ENCODE results near the gene MAPK9.

MAPK9 gene

DNA sequence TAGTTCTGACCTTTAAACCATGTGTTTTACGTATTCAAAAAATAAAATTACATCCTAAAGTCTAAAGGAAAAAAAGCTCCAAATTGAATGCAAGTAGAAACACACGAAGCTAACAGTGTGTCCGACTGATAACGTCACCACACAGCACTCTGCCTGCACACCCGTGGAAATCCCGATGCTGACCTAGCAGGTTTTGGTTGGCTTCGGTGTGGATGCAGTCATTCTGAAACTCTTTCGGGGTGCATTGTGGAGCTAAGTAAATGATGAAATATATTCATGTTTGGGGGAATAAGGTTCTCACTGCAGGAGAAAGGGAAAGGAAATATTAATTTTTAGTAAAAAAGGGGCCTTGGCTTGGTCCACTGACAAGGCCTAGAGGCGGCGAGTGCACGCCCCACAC is 84.9 kb downstream of the MAPK9 start:
- TF ChIP-seq GATA1 (IDR thresholded peaks at IDR 0.05; ENCODE audit: low read depth, low read length) (no peak), POLR2A (IDR thresholded peaks at IDR 0.05; ENCODE audit: low read length) (no peak)
- no peak for DNase-seq

DNA sequence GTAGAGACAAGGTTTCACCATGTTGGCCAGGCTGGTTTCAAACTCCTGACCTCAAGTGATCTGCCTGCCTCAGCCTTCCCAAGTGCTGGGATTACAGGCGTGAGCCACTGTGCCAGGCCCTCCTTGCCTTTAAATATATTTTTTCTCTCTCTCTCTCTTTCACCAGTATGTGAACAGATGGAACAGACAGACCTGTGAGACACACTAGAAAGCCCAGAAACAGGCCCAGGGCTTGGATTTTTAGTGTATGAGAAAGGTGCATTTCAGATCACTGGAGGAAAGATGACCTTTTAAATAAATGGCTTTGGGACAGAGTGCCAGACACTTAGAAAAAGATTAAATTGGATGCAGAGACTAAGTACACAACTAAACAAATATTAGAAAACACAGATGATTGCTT is 86.0 kb downstream of the MAPK9 start:
- no peak for TF ChIP-seq POLR2A (IDR thresholded peaks at IDR 0.05; ENCODE audit: low read length)
- TF ChIP-seq GATA1 (IDR thresholded peaks at IDR 0.05; ENCODE audit: low read depth, low read length): no peak
- DNase-seq: no peak

DNA sequence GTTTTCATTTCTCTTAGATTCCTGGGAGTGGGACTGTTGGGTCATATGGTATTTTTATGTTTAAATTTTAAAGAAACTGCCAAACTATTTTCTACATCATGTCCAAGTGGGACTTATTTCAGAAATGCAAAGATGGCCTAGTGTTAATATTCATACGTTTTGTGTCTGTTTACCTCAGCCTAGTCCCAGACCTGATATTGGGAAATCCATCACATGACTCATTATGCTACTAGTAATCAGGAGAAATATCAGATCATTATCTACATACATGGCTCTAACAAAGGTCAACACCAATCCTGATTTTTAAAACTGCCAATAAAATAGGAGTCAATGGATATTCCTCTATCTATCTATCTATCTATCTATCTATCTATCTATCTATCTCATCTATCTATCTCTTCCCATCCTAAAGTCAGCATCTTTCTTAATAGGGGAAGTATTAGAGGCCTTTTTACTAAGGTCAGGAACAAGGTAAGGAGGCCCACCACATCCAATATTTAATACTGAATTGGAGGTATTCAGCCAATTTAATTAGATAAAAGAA is 87.5 kb downstream of the MAPK9 start:
- no peak for DNase-seq
- no peak for TF ChIP-seq GATA1 (IDR thresholded peaks at IDR 0.05; ENCODE audit: low read depth, low read length)
- no peak for TF ChIP-seq POLR2A (IDR thresholded peaks at IDR 0.05; ENCODE audit: low read length)

DNA sequence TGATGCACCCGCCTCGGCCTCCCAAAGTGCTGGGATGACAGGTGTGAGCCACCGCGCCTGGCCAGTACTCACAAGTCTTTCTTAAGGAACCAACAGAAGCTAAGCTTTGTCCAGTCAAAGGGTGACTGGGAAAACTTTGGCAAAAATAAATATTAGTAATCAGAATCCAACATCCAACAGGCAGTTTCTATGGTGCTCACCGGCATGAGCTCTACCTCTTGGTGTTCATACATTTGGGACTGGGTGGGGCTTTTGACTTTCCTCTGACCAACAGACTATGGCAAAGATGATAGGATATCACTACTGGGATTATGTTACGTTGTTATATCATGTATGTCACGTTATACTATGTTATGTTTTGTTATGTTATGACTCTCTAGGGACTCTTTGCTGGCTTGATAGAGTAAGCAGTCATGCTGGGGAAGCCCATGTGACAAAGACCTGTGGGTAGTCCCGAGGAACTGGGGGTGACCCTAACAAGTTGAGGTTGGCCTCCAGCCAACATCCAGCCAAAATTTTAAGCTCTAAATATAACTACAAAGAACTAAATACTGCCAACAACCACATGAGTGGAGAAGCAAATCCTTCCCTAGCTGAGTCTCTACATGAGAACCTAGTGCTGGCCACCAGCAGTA is 88.8 kb downstream of the MAPK9 start:
- DNase-seq: no peak
- no peak for TF ChIP-seq GATA1 (IDR thresholded peaks at IDR 0.05; ENCODE audit: low read depth, low read length)
- no peak for TF ChIP-seq POLR2A (IDR thresholded peaks at IDR 0.05; ENCODE audit: low read length)

DNA sequence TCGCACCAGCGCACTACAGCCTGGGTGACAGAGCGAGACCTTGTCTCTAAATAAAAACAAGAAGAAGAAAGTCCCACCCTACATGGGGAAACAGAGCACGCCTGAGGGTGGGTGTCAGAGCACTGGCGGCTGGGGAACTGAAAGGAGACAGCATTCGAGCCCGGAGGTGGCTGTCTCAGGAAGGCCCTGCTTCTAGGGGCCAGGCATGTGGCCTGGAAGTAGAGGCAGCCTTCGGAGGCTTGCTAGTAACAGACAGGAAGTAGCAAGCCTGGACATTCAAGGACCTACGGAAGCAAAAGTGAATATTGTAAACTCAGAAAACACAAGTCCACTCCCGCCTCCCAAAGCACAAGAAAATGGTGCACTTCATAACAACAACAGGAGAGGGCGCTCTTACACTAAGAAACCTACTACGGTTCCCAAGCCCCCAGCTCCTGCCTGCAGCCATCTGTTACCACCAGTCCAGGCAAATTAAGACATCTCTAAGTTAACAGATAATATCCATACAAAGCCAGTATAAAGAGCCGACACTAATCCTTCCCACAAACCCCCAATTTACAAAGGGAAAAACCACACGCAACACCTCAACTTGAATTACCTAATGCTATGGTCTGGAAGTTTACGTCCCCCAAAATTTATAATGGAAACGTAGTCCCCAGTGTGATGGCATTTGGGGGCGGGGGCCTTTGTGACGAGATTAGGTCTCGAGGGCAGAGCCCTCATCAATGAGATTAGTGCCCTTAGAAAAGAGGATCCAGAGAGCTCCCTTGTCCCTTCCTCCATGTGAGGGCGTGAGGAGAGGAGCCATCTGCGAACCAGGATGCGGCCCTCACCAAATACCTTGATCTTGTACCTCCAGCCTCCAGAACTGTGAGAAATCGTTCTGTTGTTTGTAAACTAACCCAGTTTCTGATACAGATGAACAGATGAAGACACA is 90.6 kb downstream of the MAPK9 start:
- no peak for TF ChIP-seq POLR2A (IDR thresholded peaks at IDR 0.05; ENCODE audit: low read length)
- no peak for TF ChIP-seq GATA1 (IDR thresholded peaks at IDR 0.05; ENCODE audit: low read depth, low read length)
- peak; percentile 39 to 65 for DNase-seq

DNA sequence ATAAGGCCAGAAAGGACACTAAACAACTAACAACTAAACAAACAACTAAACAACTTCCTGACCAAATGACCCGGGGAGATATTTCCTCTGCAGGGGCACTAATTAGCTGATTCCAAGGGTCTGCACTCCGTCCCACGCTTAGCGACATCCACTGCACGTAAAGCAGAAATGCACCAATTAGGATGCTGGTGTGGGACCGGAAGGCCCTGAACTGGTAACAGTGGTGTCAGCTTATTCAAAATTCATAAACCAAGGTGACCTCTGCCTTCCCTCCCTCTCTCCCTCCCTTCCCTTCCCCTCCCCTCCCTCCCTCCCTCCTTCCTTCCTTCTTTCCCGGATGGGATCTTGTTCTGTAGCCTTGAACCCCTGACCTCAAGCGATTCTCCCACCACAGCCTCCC is 92.5 kb downstream of the MAPK9 start:
- no peak for DNase-seq
- TF ChIP-seq GATA1 (IDR thresholded peaks at IDR 0.05; ENCODE audit: low read depth, low read length) (no peak), POLR2A (IDR thresholded peaks at IDR 0.05; ENCODE audit: low read length) (no peak)

DNA sequence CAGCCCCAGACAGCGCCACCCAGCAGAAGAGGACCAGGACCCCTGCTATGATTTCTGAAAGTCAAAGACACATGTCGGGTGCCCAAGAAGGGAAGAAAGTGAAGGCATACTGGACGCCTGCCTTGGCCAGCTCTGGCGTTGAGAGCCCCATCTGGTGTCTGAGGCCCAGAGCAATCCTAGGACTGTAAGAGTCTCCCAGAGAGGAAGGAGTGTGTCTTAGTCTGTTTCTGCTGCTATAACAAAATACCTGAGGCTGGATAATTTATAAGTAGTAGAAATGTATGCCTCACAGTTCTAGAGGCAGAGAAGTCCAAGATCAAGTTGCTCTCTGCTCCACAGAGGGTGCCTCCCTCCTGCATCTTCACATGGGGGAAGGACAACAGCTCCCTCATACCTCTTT is 93.7 kb downstream of the MAPK9 start:
- TF ChIP-seq GATA1 (IDR thresholded peaks at IDR 0.05; ENCODE audit: low read depth, low read length) (no peak), POLR2A (IDR thresholded peaks at IDR 0.05; ENCODE audit: low read length) (no peak)
- no peak for DNase-seq

DNA sequence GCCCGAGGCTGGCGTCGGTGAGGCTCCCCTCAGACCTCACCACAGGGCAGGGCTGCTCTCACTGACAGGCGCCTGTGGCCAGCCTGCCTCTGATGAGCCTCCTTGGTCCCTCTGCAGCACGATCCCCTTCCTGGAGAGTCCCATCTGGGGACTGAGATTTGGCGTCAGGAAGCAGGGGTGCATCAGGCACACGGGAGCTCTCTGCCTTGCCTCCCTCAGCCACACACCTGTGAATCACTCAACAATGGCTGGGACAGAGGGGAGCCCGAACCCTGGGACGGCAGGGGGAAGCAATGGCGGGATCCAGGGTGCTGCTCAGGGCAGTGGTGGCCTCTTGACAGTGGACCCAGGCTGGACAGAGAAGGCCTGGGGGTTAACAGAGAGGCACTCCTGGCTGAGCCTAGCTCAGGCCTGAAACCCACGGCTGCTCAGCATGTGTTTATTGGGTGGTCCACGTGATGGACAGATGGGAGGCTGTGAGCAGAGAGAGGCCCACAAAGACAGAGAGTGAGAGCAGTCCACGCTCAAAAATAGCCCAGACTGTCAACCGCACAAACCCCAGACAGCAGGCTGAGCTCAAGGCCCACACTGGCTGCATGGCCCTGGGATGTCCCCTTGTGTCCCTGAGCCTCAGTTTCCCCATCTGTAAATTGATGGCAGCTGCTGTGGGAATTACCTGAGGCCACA is 94.7 kb downstream of the MAPK9 start:
- no peak for TF ChIP-seq GATA1 (IDR thresholded peaks at IDR 0.05; ENCODE audit: low read depth, low read length)
- no peak for TF ChIP-seq POLR2A (IDR thresholded peaks at IDR 0.05; ENCODE audit: low read length)
- DNase-seq: no peak

DNA sequence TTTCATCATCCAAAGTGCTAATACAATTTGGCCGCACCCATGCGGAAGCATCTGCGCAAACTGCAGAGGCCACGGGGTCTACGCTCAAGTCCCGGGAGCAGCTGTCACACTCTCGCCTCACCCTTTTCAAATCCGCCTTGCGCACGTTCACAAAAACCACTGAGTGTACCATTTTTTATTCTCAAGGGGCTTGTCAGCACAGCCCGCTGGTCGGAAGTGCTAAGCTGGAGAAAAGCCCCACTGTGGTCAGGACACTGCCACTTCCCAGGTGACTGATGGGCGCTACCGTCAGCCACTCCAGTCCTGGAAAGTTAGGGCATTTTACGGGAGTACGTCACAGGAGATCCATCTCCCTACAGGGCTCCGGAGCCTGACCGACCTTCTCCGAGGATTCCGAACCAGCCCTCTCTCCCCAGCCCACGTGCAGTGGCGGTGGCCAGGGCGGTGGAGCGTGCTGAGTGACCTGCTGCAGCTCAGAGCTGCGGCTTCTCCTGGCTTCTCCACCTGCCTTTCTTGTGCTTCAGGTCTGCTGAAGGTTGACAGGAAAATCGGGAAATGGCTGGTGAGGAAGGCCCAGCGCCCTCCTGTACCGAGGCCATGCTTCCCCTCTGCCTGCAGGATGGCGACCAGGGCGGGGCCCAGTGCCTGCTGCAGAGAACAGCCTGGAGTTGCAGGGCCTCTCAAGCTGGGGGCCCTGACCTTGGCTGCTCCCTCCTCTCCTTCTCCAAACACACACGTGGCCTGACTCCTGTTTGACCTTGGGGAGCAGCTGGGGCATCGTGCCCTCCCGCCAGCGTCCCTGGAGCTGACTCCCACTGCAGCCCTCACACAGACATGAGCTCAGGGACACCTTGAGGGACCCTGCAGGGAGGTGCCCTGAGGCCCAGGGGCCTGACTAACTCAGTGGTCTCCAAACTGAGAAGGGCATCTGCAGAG is 97.2 kb downstream of the MAPK9 start:
- no peak for TF ChIP-seq GATA1 (IDR thresholded peaks at IDR 0.05; ENCODE audit: low read depth, low read length)
- no peak for TF ChIP-seq POLR2A (IDR thresholded peaks at IDR 0.05; ENCODE audit: low read length)
- DNase-seq: no peak

DNA sequence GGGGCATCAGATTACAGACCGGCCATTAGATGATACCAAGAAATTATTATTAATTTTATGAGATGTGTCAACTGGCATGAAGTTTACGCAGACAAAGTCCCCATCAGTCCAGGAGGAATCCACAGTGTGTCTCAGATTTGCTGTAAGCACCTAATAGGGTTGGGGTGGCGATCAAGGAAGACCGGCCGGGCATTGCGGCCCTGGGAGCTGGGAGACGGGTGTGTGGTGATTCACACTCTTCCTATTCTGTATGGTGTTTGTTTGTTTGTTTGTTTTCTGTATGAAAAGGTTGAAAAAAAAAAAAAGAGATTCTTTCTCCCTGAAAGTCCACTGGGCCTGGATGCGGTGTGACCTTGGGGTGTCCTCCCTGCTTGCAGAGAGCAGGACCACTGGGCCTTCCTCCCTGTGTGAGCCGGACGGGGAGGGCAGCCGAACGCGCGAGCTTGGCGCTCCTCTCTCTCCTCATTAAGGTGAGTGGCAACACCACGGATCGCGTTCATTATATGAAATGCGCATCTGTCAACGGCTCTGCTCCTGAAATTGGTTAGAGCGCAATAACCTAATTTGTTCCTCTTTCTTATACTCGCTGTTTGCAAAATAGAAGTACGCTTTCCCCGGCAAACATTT is 98.0 kb downstream of the MAPK9 start:
- no peak for TF ChIP-seq GATA1 (IDR thresholded peaks at IDR 0.05; ENCODE audit: low read depth, low read length)
- no peak for TF ChIP-seq POLR2A (IDR thresholded peaks at IDR 0.05; ENCODE audit: low read length)

DNA sequence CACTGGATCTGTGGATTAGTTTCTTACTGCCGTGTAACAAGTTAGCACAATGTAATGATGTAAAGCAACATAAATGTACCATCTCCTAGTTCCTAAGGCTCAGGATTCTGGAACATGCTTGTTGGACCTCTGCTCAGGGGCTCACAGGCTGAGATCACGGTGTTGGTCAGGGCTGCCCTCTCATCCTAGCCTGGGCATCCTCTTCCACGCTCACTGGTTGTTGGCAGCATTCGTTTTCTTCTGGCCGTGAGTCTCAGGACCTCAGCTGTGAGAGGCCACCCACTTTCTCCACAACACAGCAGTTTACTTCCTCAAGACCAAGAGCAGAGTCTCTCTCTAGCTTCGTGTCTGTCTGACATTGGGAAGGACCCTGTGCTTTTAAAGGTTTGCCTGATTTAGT is 100.2 kb downstream of the MAPK9 start:
- TF ChIP-seq POLR2A (IDR thresholded peaks at IDR 0.05; ENCODE audit: low read length): no peak
- TF ChIP-seq GATA1 (IDR thresholded peaks at IDR 0.05; ENCODE audit: low read depth, low read length): no peak
- no peak for DNase-seq

More for the DNA sequence above, 98.0 kb downstream of the MAPK9 start:
- no peak for DNase-seq

DNA sequence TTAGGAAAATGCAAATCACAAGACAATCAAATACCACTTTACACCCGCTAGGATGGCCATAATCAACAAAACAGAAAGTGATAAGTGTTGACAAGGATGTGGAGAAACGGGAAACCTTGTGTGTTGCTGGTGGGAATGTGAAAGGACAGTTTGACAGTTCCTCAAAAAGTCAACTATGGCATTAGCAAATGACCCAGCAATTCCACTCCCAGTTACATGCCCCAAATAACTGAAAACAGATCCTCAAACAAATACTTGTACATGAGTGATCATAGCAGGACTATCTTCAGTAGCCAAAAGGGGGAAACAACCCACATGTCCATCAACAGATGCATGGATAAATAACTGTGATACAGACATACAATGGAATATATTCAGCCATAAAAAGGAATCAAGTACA is 104.1 kb downstream of the MAPK9 start:
- TF ChIP-seq GATA1 (IDR thresholded peaks at IDR 0.05; ENCODE audit: low read depth, low read length): no peak
- TF ChIP-seq POLR2A (IDR thresholded peaks at IDR 0.05; ENCODE audit: low read length): no peak
- no peak for DNase-seq

Measured in erythroblast (primary cell).